SU-DHL-6 (cell line): ENCODE measurements around the gene SPRED3.

Source experiments
- EZH2phosphoT487 ChIP-seq: fragments of 200-600 bp; sonication (generic), shearing (Covaris generic); conservative IDR thresholded peaks from 2 replicates; pipeline ENCODE4 v1.6.1; 2018; ENCODE audit warnings: mild to moderate bottlenecking, antibody characterized with exemption, low read length, moderate library complexity, mixed read lengths
- TF ChIP-seq, protein P1 (sequence below): fragments of 200-600 bp; sonication (generic); IDR thresholded peaks from one replicate; pipeline ENCODE4 v1.5.1; 2017; ENCODE audit warnings: antibody characterized with exemption, mild to moderate bottlenecking, low read length, moderate library complexity; ENCODE audit not compliant: insufficient read depth, poor library complexity, severe bottlenecking

DNA sequence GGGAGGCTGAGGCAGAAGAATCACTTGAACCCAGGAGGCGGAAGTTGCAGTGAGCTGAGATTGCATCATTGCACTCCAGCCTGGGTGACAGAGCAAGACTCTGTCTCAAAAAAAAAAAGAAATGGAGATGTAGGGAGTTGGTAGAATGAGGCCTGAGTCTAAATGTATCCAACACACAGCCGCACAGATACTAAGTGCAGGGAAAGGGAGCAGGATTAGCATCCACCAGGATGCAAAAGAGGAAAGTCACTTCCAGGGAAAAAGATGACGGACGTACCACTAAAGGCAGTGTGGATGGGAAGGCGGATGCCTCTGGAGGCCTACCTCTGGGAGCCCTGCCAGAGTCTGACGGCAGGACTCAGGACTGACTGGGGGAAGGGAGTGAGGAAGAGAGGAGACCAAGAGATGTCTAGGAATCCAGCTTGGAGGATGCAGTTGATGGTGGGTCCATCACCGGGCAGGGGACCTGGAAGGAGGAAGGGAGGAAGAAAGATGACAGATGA lies 21.2 kb downstream of the SPRED3 start:
- TF ChIP-seq, protein P1, sequence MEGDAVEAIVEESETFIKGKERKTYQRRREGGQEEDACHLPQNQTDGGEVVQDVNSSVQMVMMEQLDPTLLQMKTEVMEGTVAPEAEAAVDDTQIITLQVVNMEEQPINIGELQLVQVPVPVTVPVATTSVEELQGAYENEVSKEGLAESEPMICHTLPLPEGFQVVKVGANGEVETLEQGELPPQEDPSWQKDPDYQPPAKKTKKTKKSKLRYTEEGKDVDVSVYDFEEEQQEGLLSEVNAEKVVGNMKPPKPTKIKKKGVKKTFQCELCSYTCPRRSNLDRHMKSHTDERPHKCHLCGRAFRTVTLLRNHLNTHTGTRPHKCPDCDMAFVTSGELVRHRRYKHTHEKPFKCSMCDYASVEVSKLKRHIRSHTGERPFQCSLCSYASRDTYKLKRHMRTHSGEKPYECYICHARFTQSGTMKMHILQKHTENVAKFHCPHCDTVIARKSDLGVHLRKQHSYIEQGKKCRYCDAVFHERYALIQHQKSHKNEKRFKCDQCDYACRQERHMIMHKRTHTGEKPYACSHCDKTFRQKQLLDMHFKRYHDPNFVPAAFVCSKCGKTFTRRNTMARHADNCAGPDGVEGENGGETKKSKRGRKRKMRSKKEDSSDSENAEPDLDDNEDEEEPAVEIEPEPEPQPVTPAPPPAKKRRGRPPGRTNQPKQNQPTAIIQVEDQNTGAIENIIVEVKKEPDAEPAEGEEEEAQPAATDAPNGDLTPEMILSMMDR: no peak
- no peak for TF ChIP-seq EZH2phosphoT487
